ENCODE data around the gene GRIK2.

The GRIK2 gene

DNA sequence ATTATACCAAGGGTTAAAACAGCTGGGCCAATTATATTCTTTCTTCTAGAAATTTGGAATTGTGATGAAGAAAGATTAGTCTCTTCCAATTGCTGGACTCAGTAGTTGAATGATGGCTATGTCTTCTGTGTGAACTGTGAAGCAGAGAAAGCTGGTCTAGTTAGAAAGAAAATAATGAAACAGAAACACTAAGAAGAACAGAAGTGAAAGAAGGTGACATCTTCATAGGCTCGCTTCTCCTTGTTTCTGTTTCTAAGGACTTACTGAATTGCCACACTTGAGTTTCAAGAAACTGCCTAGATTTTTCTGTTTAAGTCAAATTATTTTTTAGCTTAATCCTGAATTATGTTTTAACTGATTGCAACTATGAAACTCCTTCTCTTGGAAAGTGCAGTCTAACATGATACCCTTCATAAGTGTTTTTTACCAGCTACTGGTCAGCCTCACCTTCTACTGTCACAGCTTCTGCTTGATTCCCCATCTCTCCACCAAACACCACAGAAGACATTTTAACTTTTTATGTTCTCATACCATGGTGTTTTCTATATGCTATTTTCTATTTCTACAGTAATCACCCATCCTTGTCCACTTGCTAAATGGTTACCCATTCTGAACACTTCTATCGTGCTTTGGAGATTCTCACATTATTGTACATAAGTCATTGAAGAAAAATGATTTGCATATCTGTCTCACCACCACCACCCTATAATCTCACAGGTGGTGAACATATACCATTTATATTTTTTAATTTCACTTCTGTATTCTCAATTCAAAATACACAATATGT lies 268.8 kb downstream of the GRIK2 start:
- no peak for FAIRE-seq
- TF ChIP-seq, protein P1, sequence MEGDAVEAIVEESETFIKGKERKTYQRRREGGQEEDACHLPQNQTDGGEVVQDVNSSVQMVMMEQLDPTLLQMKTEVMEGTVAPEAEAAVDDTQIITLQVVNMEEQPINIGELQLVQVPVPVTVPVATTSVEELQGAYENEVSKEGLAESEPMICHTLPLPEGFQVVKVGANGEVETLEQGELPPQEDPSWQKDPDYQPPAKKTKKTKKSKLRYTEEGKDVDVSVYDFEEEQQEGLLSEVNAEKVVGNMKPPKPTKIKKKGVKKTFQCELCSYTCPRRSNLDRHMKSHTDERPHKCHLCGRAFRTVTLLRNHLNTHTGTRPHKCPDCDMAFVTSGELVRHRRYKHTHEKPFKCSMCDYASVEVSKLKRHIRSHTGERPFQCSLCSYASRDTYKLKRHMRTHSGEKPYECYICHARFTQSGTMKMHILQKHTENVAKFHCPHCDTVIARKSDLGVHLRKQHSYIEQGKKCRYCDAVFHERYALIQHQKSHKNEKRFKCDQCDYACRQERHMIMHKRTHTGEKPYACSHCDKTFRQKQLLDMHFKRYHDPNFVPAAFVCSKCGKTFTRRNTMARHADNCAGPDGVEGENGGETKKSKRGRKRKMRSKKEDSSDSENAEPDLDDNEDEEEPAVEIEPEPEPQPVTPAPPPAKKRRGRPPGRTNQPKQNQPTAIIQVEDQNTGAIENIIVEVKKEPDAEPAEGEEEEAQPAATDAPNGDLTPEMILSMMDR (IDR thresholded peaks at IDR 0.05; ENCODE audit: insufficient read depth, missing control alignments) = no peak
- no peak for DNase-seq (ENCODE audit: insufficient read length, low spot score)

DNA sequence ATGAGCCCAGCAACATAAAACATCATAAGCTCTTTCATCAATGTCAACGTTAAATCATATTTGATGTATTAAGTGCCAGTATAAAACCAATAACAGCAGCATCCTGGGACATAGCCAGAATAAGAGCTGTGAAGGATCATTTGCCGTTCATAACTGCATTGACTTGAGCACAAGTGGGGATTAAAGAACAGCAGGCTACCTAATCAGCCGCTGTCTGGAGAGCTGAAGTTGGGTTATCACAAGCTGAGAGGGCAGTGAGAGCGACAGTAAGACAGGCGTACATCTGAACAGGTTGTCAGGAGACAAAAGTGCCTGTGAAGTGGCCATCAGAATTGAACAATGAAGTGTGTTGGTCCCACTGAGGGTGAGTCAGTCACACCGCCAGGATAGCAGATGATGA lies 269.6 kb downstream of the GRIK2 start:
- TF ChIP-seq, protein P1 (IDR thresholded peaks at IDR 0.05; ENCODE audit: insufficient read depth, missing control alignments) = no peak
- DNase-seq (ENCODE audit: insufficient read length, low spot score) = no peak
- no peak for FAIRE-seq

DNA sequence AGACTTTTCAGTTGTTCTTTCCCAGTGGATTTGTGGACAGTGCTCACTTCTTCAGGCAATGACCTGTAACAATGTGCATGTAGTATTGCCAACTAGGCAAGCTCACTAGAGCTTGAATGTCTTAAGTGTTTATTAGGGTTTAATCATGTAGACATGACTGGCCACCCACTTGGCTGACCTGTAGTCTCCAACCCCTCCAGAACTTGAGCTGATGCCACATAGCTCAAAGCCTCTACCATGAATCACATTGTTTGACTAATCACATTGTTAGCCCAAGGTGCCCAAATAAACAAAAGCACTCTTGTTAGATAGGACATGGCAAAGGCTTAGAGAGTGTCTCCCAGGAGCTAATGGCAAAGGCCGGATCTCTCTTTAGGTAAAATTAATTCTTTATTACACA lies 272.7 kb downstream of the GRIK2 start:
- TF ChIP-seq, protein P1 (IDR thresholded peaks at IDR 0.05; ENCODE audit: insufficient read depth, missing control alignments) = no peak
- FAIRE-seq (no peak), DNase-seq (ENCODE audit: insufficient read length, low spot score) (no peak)

DNA sequence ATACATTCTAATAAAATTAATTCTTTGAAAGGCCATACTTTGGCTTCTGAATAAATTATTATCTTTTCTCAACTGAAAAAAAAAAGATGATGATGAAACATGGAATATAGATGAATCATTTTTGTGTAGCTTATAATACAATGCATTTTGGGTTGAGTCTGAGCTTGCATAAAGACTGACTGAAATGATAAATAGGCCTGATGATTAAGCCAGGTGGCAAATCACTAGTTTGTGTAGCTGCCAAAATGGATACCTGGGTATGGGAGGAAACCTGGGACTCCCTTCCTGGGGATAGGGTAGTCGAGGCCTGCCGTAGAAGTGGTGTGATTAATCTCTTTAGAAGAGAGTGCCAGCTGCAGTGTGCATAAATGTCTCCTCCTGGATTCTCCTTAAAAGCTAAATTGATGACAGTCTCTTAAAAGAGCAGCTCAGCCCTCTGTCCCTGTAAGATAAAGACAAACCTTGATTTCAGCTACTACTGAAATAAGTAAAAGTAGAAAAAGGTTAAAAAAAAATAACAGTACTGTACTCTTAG lies 275.1 kb downstream of the GRIK2 start:
- FAIRE-seq = no peak
- TF ChIP-seq, protein P1 (IDR thresholded peaks at IDR 0.05; ENCODE audit: insufficient read depth, missing control alignments) = no peak
- no peak for DNase-seq (ENCODE audit: insufficient read length, low spot score)

DNA sequence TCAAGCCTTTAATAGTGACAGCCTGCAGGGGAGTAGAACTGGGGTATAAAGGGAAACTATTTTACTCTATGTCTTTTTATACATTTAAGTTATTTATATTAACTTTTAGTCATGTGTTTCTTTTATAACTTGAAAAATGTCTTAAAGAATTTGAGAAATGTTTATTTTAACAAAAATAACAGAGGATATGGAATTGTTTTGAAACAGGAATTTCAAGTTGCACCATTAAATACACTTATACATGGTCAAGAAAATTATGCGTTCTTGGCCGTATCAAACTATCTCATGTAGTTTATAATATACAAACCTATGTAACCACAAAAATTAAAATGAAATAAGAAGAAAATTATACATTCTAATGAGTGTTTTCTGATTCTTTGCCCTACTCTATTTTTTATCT lies 282.7 kb downstream of the GRIK2 start:
- TF ChIP-seq, protein P1 (IDR thresholded peaks at IDR 0.05; ENCODE audit: insufficient read depth, missing control alignments) = no peak
- FAIRE-seq = no peak
- no peak for DNase-seq (ENCODE audit: insufficient read length, low spot score)

DNA sequence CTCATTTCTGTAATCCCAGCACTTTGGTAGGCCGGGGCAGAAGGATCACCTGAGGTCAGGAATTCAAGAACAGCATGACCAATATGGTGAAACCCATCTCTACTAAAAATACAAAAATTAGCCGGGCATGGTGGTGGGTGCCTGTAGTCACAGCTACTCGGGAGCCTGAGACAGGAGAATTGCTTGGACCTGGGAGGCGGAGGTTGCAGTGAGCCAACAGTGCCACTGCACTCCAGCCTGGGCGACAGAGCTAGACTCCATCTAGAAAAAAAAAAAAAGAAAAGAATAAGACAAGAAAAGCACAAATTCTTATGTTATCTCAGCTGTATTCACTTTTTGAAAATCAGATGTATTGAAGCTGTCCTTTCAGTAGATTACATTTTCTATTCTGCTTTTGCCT lies 289.4 kb downstream of the GRIK2 start:
- TF ChIP-seq, protein P1 (IDR thresholded peaks at IDR 0.05; ENCODE audit: insufficient read depth, missing control alignments) = no peak
- FAIRE-seq = no peak

DNA sequence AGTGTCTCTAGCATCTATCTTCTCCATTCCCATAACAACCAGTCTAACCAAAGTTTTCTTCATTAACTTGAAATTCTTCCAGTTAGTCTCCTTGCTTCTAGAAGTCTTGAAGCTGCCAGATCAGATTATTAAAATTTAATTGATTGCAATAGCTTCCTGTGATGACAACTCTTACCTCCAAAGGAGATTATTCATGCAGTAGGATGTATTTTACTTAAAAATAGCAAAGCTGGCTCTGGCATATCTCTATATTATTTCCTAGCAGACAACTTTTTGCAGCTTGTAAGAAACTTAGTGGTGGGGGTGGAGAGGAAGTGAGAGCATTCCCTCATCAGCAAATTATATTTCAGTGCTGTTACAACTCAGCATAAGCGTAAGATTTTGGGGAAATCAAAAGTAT lies 290.4 kb downstream of the GRIK2 start:
- FAIRE-seq = no peak
- TF ChIP-seq, protein P1 (IDR thresholded peaks at IDR 0.05; ENCODE audit: insufficient read depth, missing control alignments) = no peak
- no peak for DNase-seq (ENCODE audit: insufficient read length, low spot score)

More for the DNA sequence above, 289.4 kb downstream of the GRIK2 start:
- no peak for DNase-seq (ENCODE audit: insufficient read length, low spot score)

All from D721Med (cell line).